OCI-LY1 (cell line): ENCODE results near the gene MET.
"Not testable (repeated sequence)": the region's sequence is repeated elsewhere in the genome, so short reads cannot be mapped to it uniquely, and the experiment has no call there.

Experiments used
- H2AFZ ChIP-seq: fragments of 200-600 bp; sonication (generic), shearing (Covaris generic); 2 replicates; pipeline ENCODE4 v1.6.0; 2014; ENCODE audit warnings: antibody characterized with exemption, mild to moderate bottlenecking, low read length
- H3F3A ChIP-seq: fragments of 200-600 bp; sonication (generic), shearing (Covaris generic); 2 replicates; pipeline ENCODE4 v1.6.0; 2014; ENCODE audit warnings: mild to moderate bottlenecking, antibody characterized with exemption, low read length, moderate library complexity; ENCODE audit not compliant: insufficient read depth
- H3K27ac ChIP-seq: fragments of 200-600 bp; sonication (generic); 2 replicates; pipeline ENCODE4 v1.5.1; 2014; ENCODE audit warnings: low read length, mixed run types, mild to moderate bottlenecking, low read depth; ENCODE audit not compliant: poor library complexity, severe bottlenecking
- H3K27me3 ChIP-seq: fragments of 200-600 bp; sonication (generic); 2 replicates; pipeline ENCODE4 v1.6.0; 2014; ENCODE audit warnings: antibody characterized with exemption, mild to moderate bottlenecking, low read length, moderate library complexity; ENCODE audit not compliant: insufficient read depth
- H3K36me3 ChIP-seq: fragments of 200-600 bp; sonication (generic); 2 replicates; pipeline ENCODE4 v1.6.1; 2014; ENCODE audit warnings: mild to moderate bottlenecking, antibody characterized with exemption, low read length, moderate library complexity, mixed read lengths; ENCODE audit not compliant: insufficient read depth
- H3K4me1 ChIP-seq: fragments of 200-600 bp; sonication (generic); 2 replicates; pipeline ENCODE4 v1.5.1; 2014; ENCODE audit warnings: mild to moderate bottlenecking, low read length, moderate library complexity; ENCODE audit not compliant: insufficient read depth, severe bottlenecking
- H3K4me2 ChIP-seq: fragments of 200-600 bp; sonication (generic), shearing (Covaris generic); 2 replicates; pipeline ENCODE4 v1.6.1; 2014; ENCODE audit warnings: low read length
- H3K4me3 ChIP-seq: fragments of 200-600 bp; sonication (generic); 2 replicates; pipeline ENCODE4 v1.5.1; 2014; ENCODE audit warnings: low read length, low read depth, mild to moderate bottlenecking, mixed read lengths; ENCODE audit not compliant: poor library complexity, severe bottlenecking
- H3K79me2 ChIP-seq: fragments of 200-600 bp; shearing (Covaris generic); 2 replicates; pipeline ENCODE4 v1.6.1; 2016; ENCODE audit warnings: mixed run types, low read length, mixed read lengths; ENCODE audit not compliant: insufficient read depth
- H3K9ac ChIP-seq: fragments of 200-600 bp; sonication (generic), shearing (Covaris generic); 2 replicates; pipeline ENCODE4 v1.6.1; 2014; ENCODE audit warnings: mild to moderate bottlenecking, low read length, mixed read lengths
- H3K9me2 ChIP-seq: fragments of 200-600 bp; sonication (generic), shearing (Covaris generic); 2 replicates; pipeline ENCODE4 v1.6.1; 2014; ENCODE audit warnings: low read depth, mild to moderate bottlenecking, low read length, mixed read lengths
- H3K9me3 ChIP-seq: fragments of 200-600 bp; shearing (Covaris generic); 2 replicates; pipeline ENCODE4 v1.6.1; 2014; ENCODE audit warnings: low read length, mixed read lengths
- H4K20me1 ChIP-seq: fragments of 200-600 bp; sonication (generic), shearing (Covaris generic); 2 replicates; pipeline ENCODE4 v1.6.0; 2016; ENCODE audit warnings: mild to moderate bottlenecking, low read length; ENCODE audit not compliant: insufficient read depth
- CTCF ChIP-seq: fragments of 200-600 bp; sonication (generic), shearing (Covaris generic); IDR thresholded peaks from 2 replicates; pipeline ENCODE4 v1.5.1; 2017; ENCODE audit warnings: mild to moderate bottlenecking, antibody characterized with exemption, low read length, moderate library complexity, mixed read lengths
- EZH2 ChIP-seq: fragments of 200-600 bp; sonication (generic), shearing (Covaris generic); IDR thresholded peaks from 2 replicates; pipeline ENCODE4 v1.8.0; 2017; ENCODE audit warnings: borderline replicate concordance, mixed run types, mild to moderate bottlenecking, antibody characterized with exemption, low read length, moderate library complexity, mixed read lengths

The MET gene

DNA sequence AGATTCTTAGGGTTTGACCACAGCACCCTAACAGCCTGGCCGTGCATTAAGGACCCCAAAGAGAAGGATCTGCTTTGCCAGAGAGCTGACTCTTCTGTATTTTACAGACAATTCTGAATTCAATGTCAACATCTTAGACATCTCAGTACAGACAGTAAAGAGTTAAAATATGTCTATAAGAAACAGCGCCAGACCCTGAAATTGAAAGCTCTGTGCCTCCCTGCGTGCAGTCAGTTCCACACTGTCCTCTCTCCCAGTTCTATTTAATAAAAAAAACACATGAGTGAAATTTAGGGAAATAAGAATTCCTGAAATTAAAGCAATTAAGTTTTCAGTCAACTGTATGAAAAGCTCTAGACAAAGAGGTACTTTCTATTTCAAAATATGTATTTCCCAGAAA is 45.1 kb downstream of the MET start:
- no peak overlapping the region for H3K27ac ChIP-seq
- H3K27me3 ChIP-seq, result no peaks in the 10 kb centered on the region
- H3K36me3 ChIP-seq, result no peaks in the 10 kb centered on the region
- TF ChIP-seq EZH2 (no peak), CTCF (no peak)
- no peaks in the 10 kb centered on the region for H3F3A ChIP-seq
- no peak overlapping the region for H3K4me2 ChIP-seq
- no peak overlapping the region for H3K4me3 ChIP-seq
- H4K20me1 ChIP-seq, result no peaks in the 10 kb centered on the region
- no peaks in the 10 kb centered on the region for H3K4me1 ChIP-seq
- H2AFZ ChIP-seq, result no peak overlapping the region
- no peak overlapping the region for H3K9ac ChIP-seq
- no peaks in the 10 kb centered on the region for H3K9me2 ChIP-seq
- H3K79me2 ChIP-seq, result no peaks in the 10 kb centered on the region
- H3K9me3 ChIP-seq, result no peaks in the 10 kb centered on the region

DNA sequence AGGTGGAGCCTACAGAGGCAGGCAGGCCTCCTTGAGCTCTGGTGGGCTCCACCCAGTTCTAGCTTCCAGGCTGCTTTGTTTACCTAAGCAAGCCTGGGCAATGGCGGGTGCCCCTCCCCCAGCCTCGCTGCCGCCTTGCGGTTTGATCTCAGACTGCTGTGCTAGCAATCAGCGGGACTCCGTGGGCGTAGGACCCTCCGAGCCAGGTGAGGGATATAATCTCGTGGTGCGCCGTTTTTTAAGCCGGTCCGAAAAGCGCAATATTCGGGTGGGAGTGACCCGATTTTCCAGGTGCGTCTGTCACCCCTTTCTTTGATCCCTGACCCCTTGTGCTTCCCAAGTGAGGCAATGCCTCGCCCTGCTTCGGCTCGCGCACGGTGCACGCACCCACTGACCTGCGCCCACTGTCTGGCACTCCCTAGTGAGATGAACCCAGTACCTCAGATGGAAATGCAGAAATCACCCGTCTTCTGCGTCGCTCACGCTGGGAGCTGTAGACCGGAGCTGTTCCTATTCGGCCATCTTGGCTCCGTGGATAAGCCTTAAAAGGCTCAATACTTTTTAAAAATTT is 52.0 kb downstream of the MET start:
- not testable (repeated sequence) for H3K27me3 ChIP-seq, H3K79me2 ChIP-seq, H4K20me1 ChIP-seq, H3K27ac ChIP-seq, H3K4me2 ChIP-seq, H2AFZ ChIP-seq, H3K9me2 ChIP-seq, H3K4me1 ChIP-seq, H3K9ac ChIP-seq, H3K4me3 ChIP-seq, H3K36me3 ChIP-seq, H3K9me3 ChIP-seq, H3F3A ChIP-seq

- H2AFZ ChIP-seq, result no peak overlapping the region
- no peaks in the 10 kb centered on the region for H3F3A ChIP-seq
- H3K27me3 ChIP-seq, result no peaks in the 10 kb centered on the region
- H3K4me1 ChIP-seq, result no peaks in the 10 kb centered on the region
- H4K20me1 ChIP-seq, result no peaks in the 10 kb centered on the region
- no peaks in the 10 kb centered on the region for H3K36me3 ChIP-seq
- TF ChIP-seq EZH2 (no peak), CTCF (no peak)
- no peak overlapping the region for H3K9ac ChIP-seq
- no peaks in the 10 kb centered on the region for H3K9me3 ChIP-seq
- H3K9me2 ChIP-seq, result no peaks in the 10 kb centered on the region
- H3K27ac ChIP-seq, result no peak overlapping the region
- no peaks in the 10 kb centered on the region for H3K79me2 ChIP-seq
- no peak overlapping the region for H3K4me3 ChIP-seq
- H3K4me2 ChIP-seq, result no peak overlapping the region
These were observed 52.7 kb downstream of the MET start for GRCh38 chr7:116724560-116725231.

DNA sequence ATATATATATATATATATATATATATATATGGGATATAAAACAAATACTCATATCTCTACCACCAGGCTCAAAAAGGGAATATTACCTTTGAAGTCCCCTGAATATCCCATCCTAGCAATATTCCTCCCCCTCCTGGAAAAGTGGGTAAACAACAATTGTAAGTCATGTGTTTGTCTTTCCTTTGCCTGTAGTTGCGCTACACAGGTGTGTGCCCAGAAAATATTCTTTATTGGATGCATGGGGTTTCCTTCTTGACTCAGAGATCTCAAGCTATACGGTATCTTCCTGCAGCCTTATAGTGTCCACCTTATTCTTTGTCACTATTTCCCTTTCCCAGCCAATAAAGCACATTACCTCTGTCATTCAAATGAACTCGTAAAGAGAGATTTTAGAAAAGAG is 54.2 kb downstream of the MET start:
- H3K27ac ChIP-seq, result no peak overlapping the region
- no peaks in the 10 kb centered on the region for H3K79me2 ChIP-seq
- H3K9ac ChIP-seq, result no peak overlapping the region
- H3K27me3 ChIP-seq, result no peaks in the 10 kb centered on the region
- TF ChIP-seq EZH2, result no peak
- TF ChIP-seq CTCF, result no peak
- no peak overlapping the region for H3K4me2 ChIP-seq
- H3K4me1 ChIP-seq, result no peaks in the 10 kb centered on the region
- no peaks in the 10 kb centered on the region for H3F3A ChIP-seq
- H3K9me2 ChIP-seq, result no peaks in the 10 kb centered on the region
- H3K9me3 ChIP-seq, result no peaks in the 10 kb centered on the region
- H2AFZ ChIP-seq, result no peak overlapping the region
- no peaks in the 10 kb centered on the region for H4K20me1 ChIP-seq
- no peaks in the 10 kb centered on the region for H3K36me3 ChIP-seq
- no peak overlapping the region for H3K4me3 ChIP-seq
